WERI-Rb-1 (cell line): Measurements from ENCODE around the gene ADAM22.

Experiments
- DNase-seq: peaks from one replicate; pipeline ENCODE4 v3.0.0-alpha.2; 2020
- H3K27ac ChIP-seq: fragments of 250-450 bp; sonication (Bioruptor Pico); 2 replicates; pipeline ENCODE4 v1.5.1; 2020; ENCODE audit warnings: mild to moderate bottlenecking, moderate library complexity
- H3K27me3 ChIP-seq: fragments of 250-450 bp; sonication (Bioruptor Pico); 2 replicates; pipeline ENCODE4 v1.5.1; 2021; ENCODE audit warnings: mild to moderate bottlenecking, low read depth, moderate library complexity; ENCODE audit not compliant: insufficient read depth, severe bottlenecking
- H3K36me3 ChIP-seq: fragments of 250-450 bp; sonication (Bioruptor Pico); 2 replicates; pipeline ENCODE4 v1.5.1; 2020; ENCODE audit warnings: mild to moderate bottlenecking, moderate library complexity
- H3K4me3 ChIP-seq: 2 replicates; pipeline ENCODE4 v1.5.1; 2011; ENCODE audit warnings: low read depth, mild to moderate bottlenecking, control low read depth, low read length
- H3K9me3 ChIP-seq: fragments of 250-450 bp; sonication (Bioruptor Pico); 2 replicates; pipeline ENCODE4 v1.5.1; 2021; ENCODE audit warnings: mild to moderate bottlenecking, moderate library complexity; ENCODE audit not compliant: severe bottlenecking
- CTCF ChIP-seq: IDR thresholded peaks from 2 replicates; pipeline ENCODE4 v1.5.1; 2011; ENCODE audit warnings: low read depth, mild to moderate bottlenecking, control low read depth, inconsistent platforms, low read length

The ADAM22 gene

GRCh38 chr7:88165697-88166096 lies 231.6 kb downstream of the ADAM22 start:
- H3K27ac ChIP-seq, result no peak overlapping the region
- DNase-seq, result no peak
- H3K27me3 ChIP-seq, result no peaks in the 10 kb centered on the region
- TF ChIP-seq CTCF, result no peak
- no peaks in the 10 kb centered on the region for H3K9me3 ChIP-seq
- H3K4me3 ChIP-seq, result no peak overlapping the region
- H3K36me3 ChIP-seq, result no peaks in the 10 kb centered on the region

GRCh38 chr7:88167223-88167622 lies 233.2 kb downstream of the ADAM22 start:
- no peak overlapping the region for H3K4me3 ChIP-seq
- H3K36me3 ChIP-seq, result no peaks in the 10 kb centered on the region
- H3K27ac ChIP-seq, result no peak overlapping the region
- no peak for DNase-seq
- no peak for TF ChIP-seq CTCF
- H3K9me3 ChIP-seq, result no peaks in the 10 kb centered on the region
- no peaks in the 10 kb centered on the region for H3K27me3 ChIP-seq

GRCh38 chr7:88167721-88168120 lies 233.7 kb downstream of the ADAM22 start:
- Histone ChIP-seq H3K27me3 (no peaks in the 10 kb centered on the region), H3K27ac (no peak overlapping the region), H3K36me3 (no peaks in the 10 kb centered on the region), H3K9me3 (no peaks in the 10 kb centered on the region), H3K4me3 (no peak overlapping the region)
- TF ChIP-seq CTCF, result no peak
- DNase-seq, result no peak

GRCh38 chr7:88169717-88170320 lies 235.8 kb downstream of the ADAM22 start:
- TF ChIP-seq CTCF, result 0 out of 2 replicates have a peak, but pooled peaks have one; percentile 29
- no peaks in the 10 kb centered on the region for H3K9me3 ChIP-seq
- H3K27ac ChIP-seq, result no peak overlapping the region
- no peak overlapping the region for H3K4me3 ChIP-seq
- no peaks in the 10 kb centered on the region for H3K36me3 ChIP-seq
- H3K27me3 ChIP-seq, result no peaks in the 10 kb centered on the region
- no peak for DNase-seq

GRCh38 chr7:88172842-88173241 lies 238.8 kb downstream of the ADAM22 start:
- Histone ChIP-seq H3K4me3 (no peak overlapping the region), H3K9me3 (no peaks in the 10 kb centered on the region), H3K27ac (no peak overlapping the region), H3K36me3 (no peaks in the 10 kb centered on the region), H3K27me3 (no peaks in the 10 kb centered on the region)
- no peak for DNase-seq
- no peak for TF ChIP-seq CTCF

GRCh38 chr7:88176190-88176589 lies 242.1 kb downstream of the ADAM22 start:
- H3K9me3 ChIP-seq, result no peaks in the 10 kb centered on the region
- no peak for TF ChIP-seq CTCF
- no peak for DNase-seq
- H3K27me3 ChIP-seq, result no peaks in the 10 kb centered on the region
- H3K27ac ChIP-seq, result no peak overlapping the region
- no peaks in the 10 kb centered on the region for H3K36me3 ChIP-seq
- no peak overlapping the region for H3K4me3 ChIP-seq
